Thyroid gland (tissue), 4 donors: ENCODE results near the gene MTMR4. TPM values are rescaled to one million over a fixed set of nuclear protein-coding genes. Genes with fewer than 3 reads are reported as not detected.
"Not testable (repeated sequence)": the region's sequence is repeated elsewhere in the genome, so short reads cannot be mapped to it uniquely, and the experiment has no call there.

Experiments
- DNase-seq, 2 donors: peaks; one replicate each; pipeline ENCODE4 v3.0.0-alpha.2; 2019
- H3K27ac ChIP-seq, 3 donors: fragments of 200-600 bp; sonication (generic); 1 replicate in 2 of 3; 2 replicates in 1 of 3; pipeline ENCODE4 v1.5.1; 2016 to 2019; ENCODE audit warnings: mild to moderate bottlenecking in 1 of 3, moderate library complexity in 1 of 3
- H3K27me3 ChIP-seq: fragments of 200-600 bp; sonication (generic); one replicate; pipeline ENCODE4 v1.5.1; 2019
- H3K36me3 ChIP-seq, 2 donors: fragments of 200-600 bp; sonication (generic); one replicate each; pipeline ENCODE4 v1.5.1; 2016 to 2019
- H3K4me1 ChIP-seq, 2 donors: fragments of 200-600 bp; sonication (generic); one replicate each; pipeline ENCODE4 v1.5.1; 2017 to 2019
- H3K4me3 ChIP-seq, 3 donors: fragments of 200-600 bp; sonication (generic); replicated peaks in 1 of 3; 1 replicate in 2 of 3; 2 replicates in 1 of 3; pipeline ENCODE4 v1.5.1; 2016; ENCODE audit warnings: mild to moderate bottlenecking in 1 of 3
- H3K9me3 ChIP-seq: fragments of 200-600 bp; sonication (generic); one replicate; pipeline ENCODE4 v1.5.1; 2017
- CTCF ChIP-seq, 6 experiments: fragments of 200-600 bp in 3 of 6; fragments of 450-650 bp in 3 of 6; sonication (generic) in 3 of 6; IDR thresholded peaks; one replicate each; pipeline ENCODE4 v1.5.1; 2016 to 2019; ENCODE audit warnings: antibody characterized with exemption in 6 of 6, mild to moderate bottlenecking in 2 of 6, inconsistent platforms in 1 of 6, moderate library complexity in 1 of 6
- POLR2A ChIP-seq, 2 donors: fragments of 450-650 bp; IDR thresholded peaks; one replicate each; pipeline ENCODE4 v1.6.1; 2017; ENCODE audit warnings: antibody characterized with exemption in 2 of 2, mild to moderate bottlenecking in 2 of 2, moderate library complexity in 1 of 2
- WGBS, 2 donors: methylation state at CpG; one replicate each; pipeline ENCODE4 v1.1.5; 2017; 5-methylcytosine and 5-hydroxymethylcytosine counted together
- intact Hi-C: fragments of 100-400 bp; cut with DNase I; formaldehyde crosslinking; loops from one replicate; pipeline ENCODE4 v1.15.1; 2023
- total RNA-seq, 4 donors: library from RNA; depleted of rRNA; stranded (reverse); fragments of >200 nt; gene quantifications; one replicate each; pipeline ENCODE4 v1.2.3, GENCODE V29; 2016

MTMR4 gene
- total RNA-seq, 4 donors from 2014 or later, result 35.1 to 97.8 (median 65.2) TPM

GRCh38 chr17:58488428-58488890 is 26.0 kb downstream of the MTMR4 start:
- Histone ChIP-seq H3K36me3 (peaks cover 35 to 58% of the 10 kb centered on the region in 2 donors), H3K4me1 (no peaks in the 10 kb centered on the region), H3K9me3 (no peaks in the 10 kb centered on the region), H3K27ac (no peak overlapping the region), H3K4me3 (no peak overlapping the region), H3K27me3 (no peaks in the 10 kb centered on the region)
- intact Hi-C loops, result no loop called here
- DNase-seq, result no peak
- TF ChIP-seq CTCF (IDR thresholded peaks at IDR 0.05) (no peak), POLR2A (IDR thresholded peaks at IDR 0.05) (no peak)
- 87 to 88% methylated on average over 17 to 26 of the region's 26 CpGs for WGBS, 2 donors

GRCh38 chr17:58487589-58488427 is 26.6 kb downstream of the MTMR4 start, which contains the start of gene HSF5:
Gene HSF5 (minus strand): TSS chr17:58488408. CDS start chr17:58488274, 134 bp downstream.
- Histone ChIP-seq H3K4me1 (no peaks in the 10 kb centered on the region), H3K27me3 (no peaks in the 10 kb centered on the region), H3K9me3 (no peaks in the 10 kb centered on the region), H3K4me3 (no peak within 1 kb of the TSS), H3K27ac (no peak within 1 kb of the TSS), H3K36me3 (peaks cover 28 to 52% of the 10 kb centered on the region in 2 donors)
- DNase-seq, result peak; percentile 10
- intact Hi-C loops, result no loop called here
- WGBS, 2 donors, result 73 to 90% methylated on average over 19 to 55 of the region's 98 CpGs
- no peak for TF ChIP-seq POLR2A (IDR thresholded peaks at IDR 0.05)
- peak in 1 of 6 experiments; percentile 21 for TF ChIP-seq CTCF (IDR thresholded peaks at IDR 0.05)

- DNase-seq, result no peak
- H3K4me1 ChIP-seq, result no peaks in the 10 kb centered on the region
- H3K4me3 ChIP-seq, result no peak overlapping the region
- WGBS, 2 donors, result 91 to 97% methylated on average over 3 of the region's 3 CpGs
- no peak overlapping the region for H3K27ac ChIP-seq
- H3K36me3 ChIP-seq, result peaks cover 0 to 20% of the 10 kb centered on the region in 2 donors
- TF ChIP-seq POLR2A (IDR thresholded peaks at IDR 0.05) (no peak), CTCF (IDR thresholded peaks at IDR 0.05) (no peak)
- H3K9me3 ChIP-seq, result no peaks in the 10 kb centered on the region
- H3K27me3 ChIP-seq, result no peaks in the 10 kb centered on the region
- intact Hi-C loops, result no loop called here
These were observed 29.8 kb downstream of the MTMR4 start for GRCh38 chr17:58484600-58484999.

GRCh38 chr17:58481798-58482197 is 32.6 kb downstream of the MTMR4 start:
- DNase-seq, result not testable (repeated sequence)
- 92 to 94% methylated on average over 5 of the region's 5 CpGs for WGBS, 2 donors

GRCh38 chr17:58480090-58480489 is 34.3 kb downstream of the MTMR4 start:
- H3K9me3 ChIP-seq, result no peaks in the 10 kb centered on the region
- no peak overlapping the region for H3K4me3 ChIP-seq
- H3K27me3 ChIP-seq, result no peaks in the 10 kb centered on the region
- H3K36me3 ChIP-seq, result no peaks in the 10 kb centered on the region
- H3K4me1 ChIP-seq, result no peaks in the 10 kb centered on the region
- TF ChIP-seq POLR2A (IDR thresholded peaks at IDR 0.05) (no peak), CTCF (IDR thresholded peaks at IDR 0.05) (no peak)
- intact Hi-C loops, result no loop called here
- no peak overlapping the region for H3K27ac ChIP-seq
- 82 to 86% methylated on average over 6 of the region's 6 CpGs for WGBS, 2 donors
- DNase-seq, result no peak

More at GRCh38 chr17:58481798-58482197, 32.6 kb downstream of the MTMR4 start:
- H3K9me3 ChIP-seq, H3K27me3 ChIP-seq, H3K4me1 ChIP-seq, H3K36me3 ChIP-seq, H3K27ac ChIP-seq, intact Hi-C loops, H3K4me3 ChIP-seq: not testable (repeated sequence)
